ENCODE measurements around the gene FBXO31.

- TF ChIP-seq EZH2 (IDR thresholded peaks at IDR 0.05; ENCODE audit: borderline replicate concordance, insufficient read depth, low read depth, low read length, poor library complexity, severe bottlenecking) (no peak), CTCF (IDR thresholded peaks at IDR 0.05) (no peak)
Measured at GRCh38 chr16:87351320-87351698, 32.3 kb downstream of the FBXO31 start.
